HEK293 (cell line): ENCODE measurements around the gene TPRN.

Experiments used
- CTCF ChIA-PET: fragments of 350-600 bp; formaldehyde crosslinking; extraction: SDS; loops from one replicate; lab custom pipeline; 2021; ENCODE audit warnings: antibody characterized with exemption; lab: Yijun Ruan, JAX
- POLR2A ChIA-PET: fragments of 300-600 bp; formaldehyde crosslinking; extraction: SDS; loops from one replicate; lab custom pipeline; 2020; ENCODE audit warnings: antibody characterized with exemption, inconsistent platforms; lab: Yijun Ruan, JAX
- H3K27ac ChIP-seq: fragments of 200-500 bp; sonication (Bioruptor generic); 2 replicates; pipeline ENCODE4 v1.5.1; 2014; ENCODE audit warnings: low read depth, low read length, control low read depth, inconsistent platforms; ENCODE audit errors: extremely low read depth
- H3K36me3 ChIP-seq, 2 experiments: fragments of 200-500 bp in 1 of 2; sonication (Bioruptor generic) in 1 of 2; 1 replicate in 1 of 2; 2 replicates in 1 of 2; pipeline ENCODE4 v1.5.1; 2014 to 2017; ENCODE audit warnings: inconsistent platforms in 2 of 2, low read length in 2 of 2; ENCODE audit not compliant: control insufficient read depth in 2 of 2, insufficient read depth in 1 of 2
- H3K4me1 ChIP-seq: fragments of 200-500 bp; sonication (Bioruptor generic); 2 replicates; pipeline ENCODE4 v1.5.1; 2014; ENCODE audit warnings: mild to moderate bottlenecking, low read length, inconsistent platforms; ENCODE audit not compliant: control insufficient read depth, insufficient read depth
- H3K4me3 ChIP-seq: 2 replicates; pipeline ENCODE4 v1.5.1; 2011; ENCODE audit warnings: low read depth, mild to moderate bottlenecking, control low read depth, low read length, moderate library complexity
- H3K9me3 ChIP-seq: fragments of 200-500 bp; sonication (Bioruptor generic); 2 replicates; pipeline ENCODE4 v1.5.1; 2014; ENCODE audit warnings: low read depth, low read length, inconsistent platforms; ENCODE audit not compliant: control insufficient read depth, insufficient read depth
- ATF2 ChIP-seq: fragments of 450-650 bp; formaldehyde crosslinking; IDR thresholded peaks from 2 replicates; pipeline ENCODE4 v1.5.1; 2016; ENCODE audit warnings: missing biosample characterization, missing genetic modification characterization, low read depth
- BCL11B ChIP-seq: fragments of 450-650 bp; formaldehyde crosslinking; IDR thresholded peaks from 2 replicates; pipeline ENCODE4 v1.5.1; 2016; ENCODE audit warnings: low read depth, missing biosample characterization, missing genetic modification characterization
- CTCF ChIP-seq: fragments of 450-650 bp; formaldehyde crosslinking; IDR thresholded peaks from 2 replicates; pipeline ENCODE4 v1.5.1; 2016; ENCODE audit warnings: missing biosample characterization, missing genetic modification characterization
- HOXC10 ChIP-seq: sonication (generic); formaldehyde crosslinking; IDR thresholded peaks from 2 replicates; pipeline ENCODE4 v1.8.1; 2023; ENCODE audit warnings: mild to moderate bottlenecking, missing genetic modification reagents
- IKZF3 ChIP-seq: fragments of 450-650 bp; IDR thresholded peaks from 2 replicates; pipeline ENCODE4 v1.5.0; 2018; ENCODE audit warnings: missing biosample characterization, mild to moderate bottlenecking, missing genetic modification characterization, moderate library complexity
- KLF1 ChIP-seq: fragments of 450-650 bp; formaldehyde crosslinking; IDR thresholded peaks from 2 replicates; pipeline ENCODE4 v1.5.1; 2016; ENCODE audit warnings: missing biosample characterization, missing genetic modification characterization
- KLF9 ChIP-seq: fragments of 450-650 bp; formaldehyde crosslinking; IDR thresholded peaks from 2 replicates; pipeline ENCODE4 v1.5.1; 2016; ENCODE audit warnings: missing biosample characterization, missing genetic modification characterization, low read depth
- MYNN ChIP-seq: fragments of 450-650 bp; formaldehyde crosslinking; IDR thresholded peaks from 2 replicates; pipeline ENCODE4 v1.5.1; 2016; ENCODE audit warnings: missing biosample characterization, missing genetic modification characterization, borderline replicate concordance
- SCRT2 ChIP-seq: fragments of 450-650 bp; formaldehyde crosslinking; IDR thresholded peaks from 2 replicates; pipeline ENCODE4 v1.5.1; 2016; ENCODE audit warnings: missing biosample characterization, missing genetic modification characterization
- SETDB1 ChIP-seq: IDR thresholded peaks from one replicate; pipeline ENCODE4 v1.6.1; 2017; ENCODE audit warnings: mild to moderate bottlenecking, low read length, moderate library complexity, mixed read lengths; ENCODE audit not compliant: insufficient read length
- SP7 ChIP-seq: fragments of 450-650 bp; formaldehyde crosslinking; IDR thresholded peaks from 2 replicates; pipeline ENCODE4 v1.5.1; 2016; ENCODE audit warnings: missing biosample characterization, missing genetic modification characterization
- ZBTB1 ChIP-seq: fragments of 450-650 bp; formaldehyde crosslinking; IDR thresholded peaks from 2 replicates; pipeline ENCODE4 v1.5.1; 2016; ENCODE audit warnings: missing biosample characterization, missing genetic modification characterization
- ZBTB8A ChIP-seq: fragments of 450-650 bp; formaldehyde crosslinking; IDR thresholded peaks from 2 replicates; pipeline ENCODE4 v1.5.1; 2016; ENCODE audit warnings: missing biosample characterization, missing genetic modification characterization
- ZNF133 ChIP-seq: fragments of 450-650 bp; formaldehyde crosslinking; IDR thresholded peaks from 2 replicates; pipeline ENCODE4 v1.5.1; 2016; ENCODE audit warnings: missing biosample characterization, missing genetic modification characterization
- ZNF16 ChIP-seq: fragments of 450-650 bp; formaldehyde crosslinking; IDR thresholded peaks from 2 replicates; pipeline ENCODE4 v1.5.1; 2016; ENCODE audit warnings: low read depth, missing biosample characterization, missing genetic modification characterization
- ZNF24 ChIP-seq: fragments of 450-650 bp; formaldehyde crosslinking; IDR thresholded peaks from 2 replicates; pipeline ENCODE4 v1.5.1; 2016; ENCODE audit warnings: missing biosample characterization, missing genetic modification characterization
- ZNF302 ChIP-seq: fragments of 450-650 bp; formaldehyde crosslinking; IDR thresholded peaks from 2 replicates; pipeline ENCODE4 v1.5.1; 2016; ENCODE audit warnings: missing biosample characterization, missing genetic modification characterization, low read depth
- ZNF501 ChIP-seq: fragments of 450-650 bp; formaldehyde crosslinking; IDR thresholded peaks from 2 replicates; pipeline ENCODE4 v1.5.1; 2016; ENCODE audit warnings: missing biosample characterization, missing genetic modification characterization
- ZNF510 ChIP-seq: fragments of 450-650 bp; formaldehyde crosslinking; IDR thresholded peaks from 2 replicates; pipeline ENCODE4 v1.5.1; 2018; ENCODE audit warnings: mild to moderate bottlenecking, missing genetic modification characterization, missing biosample characterization; ENCODE audit not compliant: insufficient replicate concordance
- ZNF558 ChIP-seq: fragments of 450-650 bp; formaldehyde crosslinking; IDR thresholded peaks from 2 replicates; pipeline ENCODE4 v1.5.1; 2016; ENCODE audit warnings: missing biosample characterization, missing genetic modification characterization
- ZNF600 ChIP-seq: fragments of 450-650 bp; formaldehyde crosslinking; IDR thresholded peaks from 2 replicates; pipeline ENCODE4 v1.5.1; 2016; ENCODE audit warnings: missing biosample characterization, missing genetic modification characterization
- ZNF623 ChIP-seq: fragments of 450-650 bp; formaldehyde crosslinking; IDR thresholded peaks from 2 replicates; pipeline ENCODE4 v1.5.1; 2016; ENCODE audit warnings: missing biosample characterization, missing genetic modification characterization
- ZNF629 ChIP-seq: fragments of 450-650 bp; formaldehyde crosslinking; IDR thresholded peaks from 2 replicates; pipeline ENCODE4 v1.5.1; 2017; ENCODE audit warnings: missing biosample characterization, missing genetic modification characterization
- ZNF645 ChIP-seq: fragments of 450-650 bp; formaldehyde crosslinking; IDR thresholded peaks from 2 replicates; pipeline ENCODE4; 2016; ENCODE audit warnings: missing biosample characterization, missing genetic modification characterization
- ZNF664 ChIP-seq: fragments of 450-650 bp; formaldehyde crosslinking; IDR thresholded peaks from 2 replicates; pipeline ENCODE4 v1.5.1; 2016; ENCODE audit warnings: missing biosample characterization, missing genetic modification characterization
- ZNF704 ChIP-seq: fragments of 450-650 bp; formaldehyde crosslinking; IDR thresholded peaks from 2 replicates; pipeline ENCODE4 v1.5.1; 2016; ENCODE audit warnings: missing biosample characterization, missing genetic modification characterization
- ZNF76 ChIP-seq: fragments of 450-650 bp; formaldehyde crosslinking; IDR thresholded peaks from 2 replicates; pipeline ENCODE4; 2016; ENCODE audit warnings: low read depth, missing biosample characterization, missing genetic modification characterization, borderline replicate concordance

TPRN gene

GRCh38 chr9:137244486-137245449 is 44.2 kb upstream of the TPRN start (continued):
- no peak for TF ChIP-seq ZNF629 (tag by site-specific recombination)
- no peak for TF ChIP-seq SETDB1
- no peak for TF ChIP-seq ZNF664 (tag by site-specific recombination)
- peak; percentile 34; the same call in 1 of the 2 replicates for TF ChIP-seq KLF1 (tag by site-specific recombination)

GRCh38 chr9:137243626-137244485 is 43.3 kb upstream of the TPRN start:
- no peaks in the 10 kb centered on the region for H3K9me3 ChIP-seq
- H3K36me3 ChIP-seq, result peaks cover 0 to 27% of the 10 kb centered on the region in 2 experiments; a peak in 1 of 3 replicates
- no peak overlapping the region for H3K27ac ChIP-seq
- ChIA-PET CTCF (interaction anchor here (0.7 to 3.6 kb wide), 3 partner anchors 7 to 20 kb away, joined by 5 to 29 read pairs (median 16); partner anchors contain the start of gene NELFB), POLR2A (interaction anchor here (0.6 to 11.5 kb wide), 15 partner anchors 7 to 453 kb away, joined by 3 to 336 read pairs (median 6); partner anchors contain the start of genes CYSRT1, NELFB, RNF208 and RNF224)
- no peak overlapping the region for H3K4me3 ChIP-seq
- 0 out of 2 replicates have a peak, but pooled peaks cover 3% of the 10 kb centered on the region for H3K4me1 ChIP-seq
- TF ChIP-seq ZNF623, result no peak
- TF ChIP-seq ZNF302 (tag by site-specific recombination), result no peak
- TF ChIP-seq ZNF510 (tag by site-specific recombination), result no peak
- TF ChIP-seq ZNF76, result no peak; the same call in 1 of the 2 replicates
- TF ChIP-seq ZNF16 (tag by site-specific recombination), result no peak
- no peak for TF ChIP-seq SP7 (tag by site-specific recombination)
- TF ChIP-seq MYNN (tag by site-specific recombination), result no peak
- TF ChIP-seq ZNF558 (tag by site-specific recombination), result no peak
- TF ChIP-seq ZBTB8A (tag by site-specific recombination), result peak; percentile 41
- no peak for TF ChIP-seq SCRT2
- peak; percentile 29; the same call in 1 of the 2 replicates for TF ChIP-seq BCL11B
- 0 out of 2 replicates have a peak, but pooled peaks have one; percentile 40 for TF ChIP-seq ZNF600
- no peak for TF ChIP-seq ZNF704
- no peak for TF ChIP-seq ZNF645
- TF ChIP-seq ATF2 (tag by site-specific recombination), result no peak
- TF ChIP-seq IKZF3, result peak; percentile 15; the same call in 1 of the 2 replicates
- 0 out of 2 replicates have a peak, but pooled peaks have one; percentile 11 for TF ChIP-seq KLF9 (tag by site-specific recombination)
- peak; percentile 41; the same call in 1 of the 2 replicates for TF ChIP-seq CTCF (tag by site-specific recombination)
- TF ChIP-seq ZNF133 (tag by site-specific recombination), result no peak
- TF ChIP-seq HOXC10, result no peak
- peak; percentile 60; the same call in 1 of the 2 replicates for TF ChIP-seq KLF1 (tag by site-specific recombination)
- no peak for TF ChIP-seq ZNF24
- TF ChIP-seq ZBTB1 (tag by site-specific recombination), result no peak
- TF ChIP-seq ZNF501 (tag by site-specific recombination), result no peak
